Suppressor macrophage treated with lipopolysaccharide for 1 hour (primary cell): ENCODE data around the gene PTBP1.
"Not testable (repeated sequence)": the region's sequence is repeated elsewhere in the genome, so short reads cannot be mapped to it uniquely, and the experiment has no call there.

Experiments
- DNase-seq, 3 donors: peaks; one replicate each; pipeline ENCODE4 v3.0.0-alpha.2; 2020 to 2022

Gene PTBP1

DNA sequence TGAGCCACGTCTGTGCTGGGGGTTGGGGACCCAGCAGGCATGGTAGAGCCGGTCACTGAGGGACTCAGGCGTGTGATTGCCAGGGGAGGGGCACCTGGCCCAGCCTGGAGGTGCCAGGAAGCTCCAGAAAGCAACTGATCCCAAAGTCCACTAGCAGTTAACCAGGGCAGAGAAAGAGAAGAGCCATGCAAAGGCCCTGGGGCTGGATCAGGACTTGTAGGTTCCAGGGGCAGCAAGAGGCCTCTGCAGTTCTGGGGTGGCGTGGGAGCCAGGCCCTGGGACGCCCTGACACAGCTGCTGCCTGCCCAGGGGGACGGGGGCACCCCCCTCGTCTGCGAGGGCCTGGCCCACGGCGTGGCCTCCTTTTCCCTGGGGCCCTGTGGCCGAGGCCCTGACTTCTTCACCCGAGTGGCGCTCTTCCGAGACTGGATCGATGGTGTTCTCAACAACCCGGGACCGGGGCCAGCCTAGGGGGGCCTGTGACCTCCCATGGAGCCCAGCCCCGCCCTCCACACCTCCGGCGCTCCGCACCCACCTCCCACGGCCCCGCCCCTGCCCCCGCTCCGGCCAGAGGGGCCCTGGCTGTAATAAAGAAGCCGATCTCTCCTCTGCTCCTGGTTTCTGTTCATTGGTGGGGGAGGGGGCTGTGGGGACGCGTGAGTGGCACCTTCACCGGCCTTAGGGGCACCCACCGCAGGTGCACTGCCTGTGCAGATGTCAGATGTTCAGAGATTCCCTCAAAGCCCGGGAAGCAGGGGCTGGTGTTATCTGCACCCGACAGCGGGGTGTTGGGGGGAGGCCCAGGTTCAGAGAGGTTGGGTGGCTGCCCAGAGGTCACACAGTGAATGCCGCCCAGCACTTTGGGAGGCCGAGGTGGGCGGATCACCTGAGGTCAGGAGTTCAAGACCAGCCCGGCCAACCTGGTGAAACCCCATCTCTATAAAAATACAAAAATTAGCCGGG lies 34.4 kb downstream of the PTBP1 start:
- no peak for DNase-seq

- DNase-seq = no peak
These were observed 37.0 kb downstream of the PTBP1 start for GRCh38 chr19:834216-834615.

GRCh38 chr19:835210-835810 lies 38.1 kb downstream of the PTBP1 start:
- DNase-seq = no peak

DNA sequence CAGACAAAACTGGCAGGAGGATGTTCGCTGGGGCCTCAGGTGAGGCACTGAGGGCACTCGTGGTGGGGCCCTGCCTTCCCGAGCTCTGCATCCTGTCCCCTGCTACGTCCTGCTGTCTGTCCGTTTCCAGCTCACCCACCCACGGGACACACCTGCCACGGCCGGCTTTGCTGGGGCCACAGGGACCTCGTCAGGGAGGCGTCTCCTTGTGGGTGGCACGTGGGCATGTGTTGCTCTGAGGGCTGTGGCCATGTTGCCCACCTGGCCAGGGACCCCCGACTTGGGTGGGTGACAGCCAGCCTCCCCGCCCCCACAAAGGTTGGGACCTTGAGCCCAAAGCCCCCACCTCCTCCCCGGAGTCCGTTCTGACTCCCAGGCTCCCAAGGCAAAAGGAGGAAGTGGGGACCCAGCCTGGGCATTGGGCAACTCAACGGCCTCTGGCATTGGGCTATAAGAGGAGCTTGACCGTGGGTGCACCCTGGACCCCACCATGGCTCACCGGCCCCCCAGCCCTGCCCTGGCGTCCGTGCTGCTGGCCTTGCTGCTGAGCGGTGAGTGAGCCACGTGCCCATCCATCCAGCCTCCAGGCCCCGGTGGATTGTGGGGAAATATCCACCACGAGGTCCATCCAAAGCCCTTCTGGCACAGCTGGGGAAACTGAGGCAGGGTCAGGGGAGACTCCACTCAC lies 43.4 kb downstream of the PTBP1 start, which contains the start of gene PRTN3:
TSS of gene PRTN3 (plus strand) at position 481 of the 688 bp plus-strand sequence. CDS start at position 491, 10 bp downstream.
- DNase-seq = peak; percentile 69 to 79 (median 77)

GRCh38 chr19:842802-843179 lies 45.5 kb downstream of the PTBP1 start:
- not testable (repeated sequence) for DNase-seq

DNA sequence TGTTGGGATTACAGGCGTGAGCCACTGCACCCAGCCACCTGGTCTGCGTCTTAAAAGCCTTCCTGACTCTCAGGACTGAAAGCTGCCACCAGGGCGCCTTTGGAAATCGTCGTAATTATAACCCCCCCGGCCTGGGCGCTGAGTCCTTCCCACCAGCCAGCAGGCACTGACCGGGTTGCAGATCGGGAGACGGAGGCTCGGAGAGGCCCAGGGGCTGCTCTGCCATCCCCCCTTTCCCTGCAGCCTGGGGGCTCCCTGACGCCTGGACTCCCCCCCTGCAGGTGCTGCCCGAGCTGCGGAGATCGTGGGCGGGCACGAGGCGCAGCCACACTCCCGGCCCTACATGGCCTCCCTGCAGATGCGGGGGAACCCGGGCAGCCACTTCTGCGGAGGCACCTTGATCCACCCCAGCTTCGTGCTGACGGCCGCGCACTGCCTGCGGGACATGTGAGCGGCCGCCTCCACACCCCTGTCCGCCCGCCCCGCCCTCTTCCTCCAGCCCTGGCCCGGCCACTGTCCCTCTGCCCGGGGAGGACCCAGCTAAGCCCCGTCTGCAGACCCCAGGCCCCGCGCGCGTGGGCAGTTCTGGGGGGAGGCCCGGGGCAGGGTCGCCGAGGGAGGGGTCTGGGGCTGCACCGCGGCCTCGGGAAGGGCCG lies 46.1 kb downstream of the PTBP1 start:
- peak in 2 of 3 donors; percentile 37 to 75 for DNase-seq

DNA sequence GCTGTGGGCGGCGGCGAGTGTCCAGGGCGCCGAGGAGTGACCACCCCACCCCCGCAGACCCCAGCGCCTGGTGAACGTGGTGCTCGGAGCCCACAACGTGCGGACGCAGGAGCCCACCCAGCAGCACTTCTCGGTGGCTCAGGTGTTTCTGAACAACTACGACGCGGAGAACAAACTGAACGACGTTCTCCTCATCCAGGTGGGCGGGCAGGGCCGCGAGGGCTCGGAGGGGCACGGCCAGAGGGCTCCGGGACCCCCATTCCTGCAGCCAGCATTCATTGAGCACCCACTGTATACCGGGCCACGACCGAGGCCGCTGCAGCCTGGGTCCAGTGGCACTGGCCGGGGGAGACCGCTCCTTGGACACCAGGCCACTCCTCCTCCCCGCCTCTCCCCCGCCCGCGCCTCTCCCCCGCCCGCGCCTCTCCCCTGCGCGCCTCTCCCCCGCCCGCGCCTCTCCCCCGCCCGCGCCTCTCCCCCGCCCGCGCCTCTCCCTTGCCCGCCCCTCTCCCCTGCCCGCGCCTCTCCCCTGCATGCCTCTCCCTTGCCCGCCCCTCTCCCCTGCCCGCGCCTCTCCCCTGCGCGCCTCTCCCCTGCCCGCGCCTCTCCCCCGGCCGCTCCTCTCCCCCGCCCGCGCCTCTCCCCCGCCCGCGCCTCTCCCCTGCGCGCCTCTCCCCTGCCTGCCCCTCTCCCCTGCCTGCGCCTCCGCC lies 46.7 kb downstream of the PTBP1 start:
- no peak for DNase-seq

- DNase-seq = no peak
These were observed 47.3 kb downstream of the PTBP1 start for GRCh38 chr19:844546-844971.

DNA sequence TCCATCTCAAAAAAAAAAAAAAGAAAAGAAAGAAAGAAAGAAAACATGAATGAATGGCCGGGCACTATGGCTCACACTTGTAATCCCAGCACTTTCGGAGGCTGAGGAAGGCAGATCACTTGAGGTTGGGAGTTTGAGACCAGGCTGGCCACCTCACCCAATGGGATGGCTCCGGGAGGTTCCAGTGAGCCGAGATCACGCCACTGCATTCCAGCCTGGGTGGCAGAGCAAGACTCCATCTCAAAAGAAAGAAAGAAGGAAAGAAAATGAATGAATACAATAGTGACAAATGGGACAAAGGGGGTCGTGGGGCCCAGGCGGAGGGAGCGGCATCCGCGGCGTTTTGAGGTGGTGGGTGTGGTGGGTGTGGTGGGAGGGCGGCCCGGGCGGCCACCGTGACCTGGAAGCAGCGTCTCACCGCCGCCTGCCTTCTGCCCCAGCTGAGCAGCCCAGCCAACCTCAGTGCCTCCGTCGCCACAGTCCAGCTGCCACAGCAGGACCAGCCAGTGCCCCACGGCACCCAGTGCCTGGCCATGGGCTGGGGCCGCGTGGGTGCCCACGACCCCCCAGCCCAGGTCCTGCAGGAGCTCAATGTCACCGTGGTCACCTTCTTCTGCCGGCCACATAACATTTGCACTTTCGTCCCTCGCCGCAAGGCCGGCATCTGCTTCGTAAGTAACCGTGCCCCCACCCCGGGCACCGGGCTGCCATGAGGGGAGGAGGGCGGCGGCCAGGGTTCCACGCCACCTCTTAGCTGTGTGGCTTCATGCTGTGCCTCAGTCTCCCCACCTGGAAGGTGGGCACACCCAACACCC lies 48.7 kb downstream of the PTBP1 start:
- no peak for DNase-seq

- DNase-seq = peak in 2 of 3 donors; percentile 31 to 51
These were observed 51.2 kb downstream of the PTBP1 start for GRCh38 chr19:848386-848921.

DNA sequence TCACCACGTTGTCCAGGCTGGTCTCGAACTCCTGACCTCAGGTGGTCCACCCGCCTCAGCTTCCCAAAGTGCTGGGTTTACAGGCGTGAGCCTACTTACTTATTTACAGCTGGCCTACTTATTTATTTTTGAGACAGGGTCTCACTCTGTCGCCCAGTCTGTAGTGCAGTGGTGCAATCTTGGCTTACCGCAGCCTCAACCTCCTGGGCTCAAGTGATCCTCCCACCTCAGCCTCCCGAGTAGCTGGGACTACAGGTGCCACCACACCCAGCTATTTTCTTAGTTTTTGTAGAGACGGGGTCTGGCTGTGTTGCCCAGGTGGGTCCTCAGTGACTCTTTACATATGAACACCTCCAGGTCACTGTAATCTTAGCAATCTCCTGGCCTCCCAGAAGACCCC lies 51.9 kb downstream of the PTBP1 start:
- DNase-seq = not testable (repeated sequence)

DNA sequence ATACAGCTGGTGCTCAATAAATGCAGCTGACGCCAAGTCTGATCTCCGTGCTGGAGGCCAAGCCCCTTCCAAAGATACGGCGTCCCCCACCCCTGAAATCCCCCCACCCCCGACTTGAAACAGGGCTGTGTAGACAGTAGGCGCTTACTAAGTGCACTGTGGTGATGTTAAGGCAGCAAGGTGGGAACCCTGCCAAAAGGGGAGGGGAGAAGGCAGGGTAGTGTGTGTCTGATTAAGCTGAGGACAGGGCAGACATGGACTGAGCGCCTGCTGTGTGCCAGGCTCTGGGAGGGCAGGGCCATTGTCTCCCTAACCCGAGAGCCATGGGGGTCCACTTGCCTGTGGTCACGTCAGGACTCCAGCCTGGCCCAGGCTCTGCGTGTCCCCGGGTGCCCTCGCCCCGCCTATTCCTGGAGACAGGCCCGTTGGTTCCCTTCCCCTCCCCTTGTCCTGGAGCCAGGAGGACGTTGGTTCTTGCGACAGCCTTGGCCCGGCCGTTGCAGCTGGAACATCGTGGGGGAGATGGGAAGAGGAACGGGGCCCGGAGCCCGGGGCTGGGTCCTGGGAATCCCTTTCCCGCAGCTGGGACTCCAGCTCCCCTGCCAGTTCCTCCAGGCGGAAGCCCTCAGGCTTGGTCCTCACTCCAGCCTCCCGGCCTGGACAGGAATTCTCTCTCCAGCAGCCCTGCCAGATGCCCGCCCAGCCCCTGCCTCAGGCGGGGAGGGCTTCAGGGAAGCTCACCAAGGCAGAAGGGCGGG lies 53.1 kb downstream of the PTBP1 start:
- peak; percentile 55 to 82 (median 70) for DNase-seq

- DNase-seq = no peak
These were observed 53.7 kb downstream of the PTBP1 start for GRCh38 chr19:850979-851335.

- DNase-seq = no peak
These were observed 55.1 kb downstream of the PTBP1 start, which contains the start of gene ELANE for GRCh38 chr19:852136-853013. TSS of gene ELANE (plus strand) at chr19:852303. CDS start at chr19:852329, 26 bp downstream.

GRCh38 chr19:853014-853585 lies 55.8 kb downstream of the PTBP1 start:
- DNase-seq = no peak

GRCh38 chr19:853614-854220 lies 56.5 kb downstream of the PTBP1 start:
- not testable (repeated sequence) for DNase-seq

- DNase-seq = no peak
These were observed 57.3 kb downstream of the PTBP1 start for GRCh38 chr19:854549-854948.

DNA sequence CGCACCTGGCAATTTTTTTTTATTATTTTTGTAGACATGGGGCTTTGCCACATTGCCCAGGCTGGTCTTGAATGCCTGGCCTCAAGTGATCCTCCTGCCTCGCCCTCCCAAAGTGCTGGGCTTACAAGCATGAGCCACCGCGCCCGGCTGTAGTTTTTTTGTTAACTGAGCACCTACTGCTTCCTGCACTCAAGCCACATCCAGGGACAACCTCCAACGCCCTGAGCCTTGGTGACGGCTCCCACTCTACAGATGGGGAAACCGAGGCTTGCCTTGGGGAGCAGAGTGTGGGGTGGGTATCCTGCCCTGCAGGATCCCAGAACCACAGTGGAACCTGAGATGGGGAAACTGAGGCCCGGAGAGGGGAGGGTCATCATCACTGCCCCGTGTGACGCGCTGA lies 57.9 kb downstream of the PTBP1 start:
- DNase-seq = no peak
